Keratinocyte (primary cell): Measurements from ENCODE around the gene LZTR1. TPM values are rescaled to one million over a fixed set of nuclear protein-coding genes. Genes with fewer than 3 reads are reported as not detected.

Experiments used
- DNase-seq: peaks from one replicate; pipeline ENCODE4 v3.0.0-alpha.2; 2011; ENCODE audit warnings: low read depth, missing footprints, low spot score
- FAIRE-seq: peaks from 2 replicates; lab custom pipeline; 2011; peaks lifted over from hg19 to GRCh38; lab: Jason Lieb, UNC
- H2AFZ ChIP-seq: 2 replicates; pipeline ENCODE4 v1.6.0; 2012; ENCODE audit warnings: low read length, control low read depth, inconsistent platforms; ENCODE audit not compliant: control insufficient read depth
- H3K27ac ChIP-seq: 2 replicates; pipeline ENCODE4 v1.5.1; 2011; ENCODE audit warnings: low read length; ENCODE audit not compliant: control insufficient read depth, insufficient read depth
- H3K27me3 ChIP-seq: 3 replicates; pipeline ENCODE4 v1.6.0; 2011; ENCODE audit warnings: low read length; ENCODE audit not compliant: control insufficient read depth, insufficient read depth; ENCODE audit errors: extremely low read depth
- H3K36me3 ChIP-seq, 2 experiments: 2 replicates in 1 of 2; 3 replicates in 1 of 2; pipeline ENCODE4 v1.5.1; 2011; ENCODE audit warnings: low read length in 2 of 2, mild to moderate bottlenecking in 1 of 2; ENCODE audit not compliant: control insufficient read depth in 2 of 2, insufficient read depth in 2 of 2; ENCODE audit errors: extremely low read depth in 1 of 2
- H3K4me1 ChIP-seq: 3 replicates; pipeline ENCODE4 v1.5.1; 2011; ENCODE audit warnings: low read length; ENCODE audit not compliant: control insufficient read depth, insufficient read depth; ENCODE audit errors: extremely low read depth
- H3K4me2 ChIP-seq: 3 replicates; pipeline ENCODE4 v1.6.0; 2011; ENCODE audit warnings: low read depth, low read length; ENCODE audit not compliant: control insufficient read depth, insufficient read depth; ENCODE audit errors: extremely low read depth
- H3K4me3 ChIP-seq, 3 experiments: fragments of 200-600 bp in 1 of 3; sonication (generic) in 1 of 3; 2 replicates in 2 of 3; 3 replicates in 1 of 3; pipeline ENCODE4 v1.5.1; 2011 to 2016; ENCODE audit warnings: low read length in 3 of 3, mild to moderate bottlenecking in 3 of 3, control low read depth in 2 of 3, inconsistent platforms in 1 of 3, low read depth in 1 of 3, mixed read lengths in 1 of 3, mixed run types in 1 of 3, moderate library complexity in 1 of 3; ENCODE audit not compliant: control insufficient read depth in 2 of 3, insufficient read depth in 2 of 3; ENCODE audit errors: extremely low read depth in 1 of 3
- H3K79me2 ChIP-seq: 2 replicates; pipeline ENCODE4 v1.6.0; 2012; ENCODE audit warnings: low read length; ENCODE audit not compliant: control insufficient read depth, insufficient read depth
- H3K9ac ChIP-seq: 3 replicates; pipeline ENCODE4 v1.6.0; 2011; ENCODE audit warnings: low read length; ENCODE audit not compliant: control insufficient read depth, insufficient read depth; ENCODE audit errors: extremely low read depth
- H3K9me1 ChIP-seq: 3 replicates; pipeline ENCODE4 v1.6.0; 2011; ENCODE audit warnings: low read length; ENCODE audit not compliant: control insufficient read depth, insufficient read depth; ENCODE audit errors: extremely low read depth
- H3K9me3 ChIP-seq: 2 replicates; pipeline ENCODE4 v1.5.1; 2012; ENCODE audit warnings: low read depth, low read length; ENCODE audit not compliant: control insufficient read depth
- H4K20me1 ChIP-seq: 3 replicates; pipeline ENCODE4 v1.6.0; 2011; ENCODE audit warnings: low read length; ENCODE audit not compliant: control insufficient read depth, insufficient read depth; ENCODE audit errors: extremely low read depth
- CTCF ChIP-seq, 3 experiments: IDR thresholded peaks in 1 of 3; conservative IDR thresholded peaks in 1 of 3; optimal IDR thresholded peaks in 1 of 3; 2 replicates in 2 of 3; 3 replicates in 1 of 3; pipeline versions ENCODE3 to v1.5.1; 2011; ENCODE audit warnings: low read length in 3 of 3, mild to moderate bottlenecking in 3 of 3, moderate library complexity in 2 of 3, control low read depth in 1 of 3, inconsistent platforms in 1 of 3; ENCODE audit not compliant: insufficient read depth in 2 of 3; ENCODE audit errors: extremely low read depth in 1 of 3
- EZH2 ChIP-seq: IDR thresholded peaks from one replicate; pipeline ENCODE4 v1.6.1; 2012; ENCODE audit warnings: inconsistent platforms, mild to moderate bottlenecking, low read length, moderate library complexity
- dilution Hi-C: fragments of 300-500 bp; cut with MboI; formaldehyde crosslinking; loops from one replicate; pipeline ENCODE4 v1.7.0; 2020; ENCODE audit warnings: low sequenced_read_pairs; ENCODE audit not compliant: extremely low pct_ligation_motif_present
- polyA plus RNA-seq, 5 experiments: library from polyadenylated mRNA; depleted of rRNA in 3 of 5; stranded (reverse) in 3 of 5; stranded (forward) in 1 of 5; unstranded in 1 of 5; fragments of >200 nt; gene quantifications; 1 replicate in 1 of 5; 2 replicates in 3 of 5; 3 replicates in 1 of 5; pipeline versions ENCODE4 v1.2.1 to v1.2.3, GENCODE V29; 2011 to 2012; ENCODE audit warnings: missing spikeins in 2 of 5, low read depth in 1 of 5, low replicate concordance in 1 of 5

Gene LZTR1
- polyA plus RNA-seq, 1 donor (not counting 4 experiments of a cell fraction or from before 2014, with no cell fraction given), result 37.0 TPM

- Histone ChIP-seq H3K9me1 (no peaks in the 10 kb centered on the region), H4K20me1 (no peaks in the 10 kb centered on the region), H3K36me3 (no peaks in the 10 kb centered on the region), H3K9me3 (no peaks in the 10 kb centered on the region), H2AFZ (no peak overlapping the region), H3K4me1 (peaks cover 17% of the 10 kb centered on the region), H3K79me2 (no peaks in the 10 kb centered on the region), H3K27me3 (peaks cover 11% of the 10 kb centered on the region), H3K4me2 (peak overlapping the region; percentile 75), H3K4me3 (peak overlapping the region in 1 of 3 experiments; percentile 48), H3K9ac (no peak overlapping the region), H3K27ac (no peak overlapping the region)
- FAIRE-seq, result no peak
- dilution Hi-C loops, result no loop called here
- TF ChIP-seq CTCF (optimal IDR thresholded peaks at IDR 0.05 in 1 of 3, IDR thresholded peaks at IDR 0.05 in 1 of 3, conservative IDR thresholded peaks at IDR 0.05 in 1 of 3; ENCODE audit: extremely low read depth in 1 of 3, insufficient read depth in 2 of 3, low read length in 3 of 3) (no peak), EZH2 (no peak)
- no peak for DNase-seq
Measured at GRCh38 chr22:20964799-20965103, 17.3 kb upstream of the LZTR1 start.

- DNase-seq (no peak), FAIRE-seq (no peak)
- Histone ChIP-seq H3K27me3 (peaks cover 11% of the 10 kb centered on the region), H3K4me2 (peak overlapping the region; percentile 41), H3K36me3 (no peaks in the 10 kb centered on the region), H3K4me3 (peak overlapping the region in 2 of 3 experiments; percentile 18 to 46), H3K4me1 (peaks cover 17% of the 10 kb centered on the region), H3K9me1 (no peaks in the 10 kb centered on the region), H3K27ac (no peak overlapping the region), H4K20me1 (no peaks in the 10 kb centered on the region), H2AFZ (peak overlapping the region; percentile 26), H3K79me2 (no peaks in the 10 kb centered on the region), H3K9me3 (no peaks in the 10 kb centered on the region), H3K9ac (no peak overlapping the region)
- no peak for TF ChIP-seq CTCF (optimal IDR thresholded peaks at IDR 0.05 in 1 of 3, IDR thresholded peaks at IDR 0.05 in 1 of 3, conservative IDR thresholded peaks at IDR 0.05 in 1 of 3; ENCODE audit: extremely low read depth in 1 of 3, insufficient read depth in 2 of 3, low read length in 3 of 3)
- TF ChIP-seq EZH2, result no peak
- dilution Hi-C loops, result no loop called here
Measured at GRCh38 chr22:20965104-20965887, 16.8 kb upstream of the LZTR1 start.
